Body of pancreas (tissue), 4 donors: ENCODE results near the gene HRH1.

Experiments used
- POLR2A ChIP-seq, 3 donors: fragments of 450-650 bp; IDR thresholded peaks; one replicate each; pipeline ENCODE4 v1.6.1; 2016; ENCODE audit warnings: antibody characterized with exemption in 3 of 3, mild to moderate bottlenecking in 2 of 3
- TF ChIP-seq, protein P1 (sequence below), 7 experiments: fragments of 450-650 bp in 4 of 7; fragments of 200-600 bp in 3 of 7; sonication (generic) in 3 of 7; IDR thresholded peaks; one replicate each; pipeline ENCODE4 v1.5.1; 2016 to 2019; ENCODE audit warnings: antibody characterized with exemption in 7 of 7

DNA sequence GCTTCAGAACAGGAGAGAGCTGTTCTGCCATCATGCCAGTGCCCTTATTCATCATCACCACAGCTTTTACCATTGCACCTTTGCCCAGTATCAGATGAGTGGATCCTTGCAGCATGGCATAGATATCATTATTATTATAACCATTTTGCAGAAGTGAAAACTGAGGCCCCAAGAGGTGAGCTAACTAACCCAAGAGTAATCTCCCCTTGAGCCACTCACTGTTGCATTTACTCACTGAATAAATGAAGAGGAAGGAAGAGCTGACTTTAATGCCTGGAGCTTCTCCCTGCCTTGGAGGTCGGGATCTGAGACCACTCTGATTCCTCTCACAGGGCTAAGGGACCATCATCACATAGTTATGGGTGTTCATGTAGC, 32.0 kb downstream of the HRH1 start:
- TF ChIP-seq, protein P1, sequence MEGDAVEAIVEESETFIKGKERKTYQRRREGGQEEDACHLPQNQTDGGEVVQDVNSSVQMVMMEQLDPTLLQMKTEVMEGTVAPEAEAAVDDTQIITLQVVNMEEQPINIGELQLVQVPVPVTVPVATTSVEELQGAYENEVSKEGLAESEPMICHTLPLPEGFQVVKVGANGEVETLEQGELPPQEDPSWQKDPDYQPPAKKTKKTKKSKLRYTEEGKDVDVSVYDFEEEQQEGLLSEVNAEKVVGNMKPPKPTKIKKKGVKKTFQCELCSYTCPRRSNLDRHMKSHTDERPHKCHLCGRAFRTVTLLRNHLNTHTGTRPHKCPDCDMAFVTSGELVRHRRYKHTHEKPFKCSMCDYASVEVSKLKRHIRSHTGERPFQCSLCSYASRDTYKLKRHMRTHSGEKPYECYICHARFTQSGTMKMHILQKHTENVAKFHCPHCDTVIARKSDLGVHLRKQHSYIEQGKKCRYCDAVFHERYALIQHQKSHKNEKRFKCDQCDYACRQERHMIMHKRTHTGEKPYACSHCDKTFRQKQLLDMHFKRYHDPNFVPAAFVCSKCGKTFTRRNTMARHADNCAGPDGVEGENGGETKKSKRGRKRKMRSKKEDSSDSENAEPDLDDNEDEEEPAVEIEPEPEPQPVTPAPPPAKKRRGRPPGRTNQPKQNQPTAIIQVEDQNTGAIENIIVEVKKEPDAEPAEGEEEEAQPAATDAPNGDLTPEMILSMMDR (IDR thresholded peaks at IDR 0.05), result no peak
- no peak for TF ChIP-seq POLR2A (IDR thresholded peaks at IDR 0.05)
